Lower leg skin (tissue), 3 donors: ENCODE measurements around the gene DLGAP1.

ENCODE experiments used
- POLR2A ChIP-seq, 2 donors: fragments of 450-650 bp; IDR thresholded peaks; one replicate each; pipeline ENCODE4 v1.6.1; 2016 to 2017; ENCODE audit warnings: antibody characterized with exemption in 2 of 2, mild to moderate bottlenecking in 1 of 2, moderate library complexity in 1 of 2
- TF ChIP-seq, protein P1 (sequence below), 3 donors: fragments of 450-650 bp; IDR thresholded peaks; one replicate each; pipeline ENCODE4 v1.5.1; 2016; ENCODE audit warnings: antibody characterized with exemption in 3 of 3, mild to moderate bottlenecking in 3 of 3, moderate library complexity in 2 of 3

DNA sequence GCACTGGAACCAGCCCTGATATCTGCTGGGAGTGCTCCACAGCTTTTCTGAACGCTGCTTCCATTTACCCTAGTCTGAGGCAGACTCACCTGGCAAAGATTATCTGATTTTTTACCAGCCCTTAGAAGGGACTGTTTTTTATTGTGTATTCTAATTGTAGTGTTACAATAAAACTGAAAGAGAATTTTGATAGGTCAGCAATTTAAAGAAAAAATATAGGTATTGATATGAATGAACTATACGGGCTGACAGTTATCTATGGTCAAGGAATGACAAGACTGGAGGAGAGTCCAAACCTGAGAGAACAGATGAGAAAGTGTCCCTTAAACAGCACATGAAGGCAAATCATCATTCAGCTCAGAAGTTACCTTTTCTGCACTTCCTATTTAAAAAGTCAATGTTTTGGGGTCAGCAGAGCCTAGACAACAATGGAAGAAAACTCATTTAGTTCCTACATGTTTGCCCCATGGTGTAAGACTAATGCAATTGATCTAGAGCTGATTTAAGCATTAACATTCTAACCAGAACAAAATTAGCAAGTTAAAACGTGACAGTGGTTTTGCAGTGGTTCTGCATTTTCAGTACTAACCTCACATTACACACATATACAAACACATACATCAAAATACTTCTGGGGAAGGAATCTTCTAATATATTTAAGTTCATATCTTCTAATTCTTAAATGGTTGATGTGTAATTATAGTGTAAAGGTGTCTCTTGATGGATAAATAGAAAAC lies 504.3 kb downstream of the DLGAP1 start:
- TF ChIP-seq, protein P1, sequence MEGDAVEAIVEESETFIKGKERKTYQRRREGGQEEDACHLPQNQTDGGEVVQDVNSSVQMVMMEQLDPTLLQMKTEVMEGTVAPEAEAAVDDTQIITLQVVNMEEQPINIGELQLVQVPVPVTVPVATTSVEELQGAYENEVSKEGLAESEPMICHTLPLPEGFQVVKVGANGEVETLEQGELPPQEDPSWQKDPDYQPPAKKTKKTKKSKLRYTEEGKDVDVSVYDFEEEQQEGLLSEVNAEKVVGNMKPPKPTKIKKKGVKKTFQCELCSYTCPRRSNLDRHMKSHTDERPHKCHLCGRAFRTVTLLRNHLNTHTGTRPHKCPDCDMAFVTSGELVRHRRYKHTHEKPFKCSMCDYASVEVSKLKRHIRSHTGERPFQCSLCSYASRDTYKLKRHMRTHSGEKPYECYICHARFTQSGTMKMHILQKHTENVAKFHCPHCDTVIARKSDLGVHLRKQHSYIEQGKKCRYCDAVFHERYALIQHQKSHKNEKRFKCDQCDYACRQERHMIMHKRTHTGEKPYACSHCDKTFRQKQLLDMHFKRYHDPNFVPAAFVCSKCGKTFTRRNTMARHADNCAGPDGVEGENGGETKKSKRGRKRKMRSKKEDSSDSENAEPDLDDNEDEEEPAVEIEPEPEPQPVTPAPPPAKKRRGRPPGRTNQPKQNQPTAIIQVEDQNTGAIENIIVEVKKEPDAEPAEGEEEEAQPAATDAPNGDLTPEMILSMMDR (IDR thresholded peaks at IDR 0.05): no peak
- no peak for TF ChIP-seq POLR2A (IDR thresholded peaks at IDR 0.05)
